GM12878 (cell line): ENCODE data around the gene GINS2.

ENCODE experiments used
- PAX8 ChIP-seq: fragments of 450-650 bp; IDR thresholded peaks from 2 replicates; pipeline ENCODE4 v1.6.1; 2017; ENCODE audit warnings: mild to moderate bottlenecking, moderate library complexity
- POLR2A ChIP-seq: IDR thresholded peaks from 2 replicates; pipeline ENCODE4 v1.6.1; 2011; ENCODE audit warnings: low read depth, mild to moderate bottlenecking, low read length
- REST ChIP-seq: IDR thresholded peaks from 2 replicates; pipeline ENCODE4 v1.6.1; 2012; ENCODE audit warnings: mild to moderate bottlenecking, low read depth, low read length
- ZNF274 ChIP-seq: IDR thresholded peaks from one replicate; pipeline ENCODE4 v1.8.0; 2011; ENCODE audit not compliant: insufficient read length, insufficient read depth
- TF ChIP-seq, protein P1 (sequence below): fragments of 150-350 bp; IDR thresholded peaks from 2 replicates; pipeline ENCODE4 v1.6.1; 2016; ENCODE audit warnings: low read depth, low read length
- TF ChIP-seq, protein P2 (sequence below), 3 experiments: IDR thresholded peaks in 2 of 3; conservative IDR thresholded peaks in 1 of 3; 2 replicates each; pipeline ENCODE4 v1.5.1; 2011; ENCODE audit warnings: low read depth in 3 of 3, low read length in 3 of 3, mild to moderate bottlenecking in 3 of 3, control low read depth in 2 of 3, moderate library complexity in 2 of 3, inconsistent platforms in 1 of 3, mixed read lengths in 1 of 3; ENCODE audit not compliant: control insufficient read depth in 2 of 3, insufficient read depth in 1 of 3; ENCODE audit errors: extremely low read depth in 1 of 3

DNA sequence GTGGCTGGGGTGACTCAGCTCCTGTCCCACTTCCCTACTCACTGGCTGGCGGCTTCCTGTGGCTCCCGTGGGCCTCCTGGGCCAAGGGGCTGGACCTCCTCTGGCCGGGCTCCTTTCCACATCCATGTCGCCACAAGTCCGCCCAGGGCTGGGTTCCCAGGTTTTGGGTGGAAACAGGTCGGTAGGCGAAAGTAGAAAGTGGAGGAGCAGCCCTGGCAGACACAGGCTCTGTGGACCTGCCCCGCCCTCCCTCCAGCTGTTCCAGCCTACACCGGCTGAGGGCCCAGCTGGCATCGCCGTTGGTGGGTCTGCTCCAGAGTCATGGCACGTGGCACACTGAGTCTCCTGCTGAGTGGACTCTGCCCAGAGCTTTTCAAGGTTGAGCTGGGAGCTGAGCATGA is 47.0 kb downstream of the GINS2 start:
- TF ChIP-seq, protein P1, sequence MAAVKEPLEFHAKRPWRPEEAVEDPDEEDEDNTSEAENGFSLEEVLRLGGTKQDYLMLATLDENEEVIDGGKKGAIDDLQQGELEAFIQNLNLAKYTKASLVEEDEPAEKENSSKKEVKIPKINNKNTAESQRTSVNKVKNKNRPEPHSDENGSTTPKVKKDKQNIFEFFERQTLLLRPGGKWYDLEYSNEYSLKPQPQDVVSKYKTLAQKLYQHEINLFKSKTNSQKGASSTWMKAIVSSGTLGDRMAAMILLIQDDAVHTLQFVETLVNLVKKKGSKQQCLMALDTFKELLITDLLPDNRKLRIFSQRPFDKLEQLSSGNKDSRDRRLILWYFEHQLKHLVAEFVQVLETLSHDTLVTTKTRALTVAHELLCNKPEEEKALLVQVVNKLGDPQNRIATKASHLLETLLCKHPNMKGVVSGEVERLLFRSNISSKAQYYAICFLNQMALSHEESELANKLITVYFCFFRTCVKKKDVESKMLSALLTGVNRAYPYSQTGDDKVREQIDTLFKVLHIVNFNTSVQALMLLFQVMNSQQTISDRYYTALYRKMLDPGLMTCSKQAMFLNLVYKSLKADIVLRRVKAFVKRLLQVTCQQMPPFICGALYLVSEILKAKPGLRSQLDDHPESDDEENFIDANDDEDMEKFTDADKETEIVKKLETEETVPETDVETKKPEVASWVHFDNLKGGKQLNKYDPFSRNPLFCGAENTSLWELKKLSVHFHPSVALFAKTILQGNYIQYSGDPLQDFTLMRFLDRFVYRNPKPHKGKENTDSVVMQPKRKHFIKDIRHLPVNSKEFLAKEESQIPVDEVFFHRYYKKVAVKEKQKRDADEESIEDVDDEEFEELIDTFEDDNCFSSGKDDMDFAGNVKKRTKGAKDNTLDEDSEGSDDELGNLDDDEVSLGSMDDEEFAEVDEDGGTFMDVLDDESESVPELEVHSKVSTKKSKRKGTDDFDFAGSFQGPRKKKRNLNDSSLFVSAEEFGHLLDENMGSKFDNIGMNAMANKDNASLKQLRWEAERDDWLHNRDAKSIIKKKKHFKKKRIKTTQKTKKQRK: no peak
- no peak for TF ChIP-seq ZNF274
- TF ChIP-seq REST: no peak
- no peak for TF ChIP-seq POLR2A
- TF ChIP-seq, protein P2, sequence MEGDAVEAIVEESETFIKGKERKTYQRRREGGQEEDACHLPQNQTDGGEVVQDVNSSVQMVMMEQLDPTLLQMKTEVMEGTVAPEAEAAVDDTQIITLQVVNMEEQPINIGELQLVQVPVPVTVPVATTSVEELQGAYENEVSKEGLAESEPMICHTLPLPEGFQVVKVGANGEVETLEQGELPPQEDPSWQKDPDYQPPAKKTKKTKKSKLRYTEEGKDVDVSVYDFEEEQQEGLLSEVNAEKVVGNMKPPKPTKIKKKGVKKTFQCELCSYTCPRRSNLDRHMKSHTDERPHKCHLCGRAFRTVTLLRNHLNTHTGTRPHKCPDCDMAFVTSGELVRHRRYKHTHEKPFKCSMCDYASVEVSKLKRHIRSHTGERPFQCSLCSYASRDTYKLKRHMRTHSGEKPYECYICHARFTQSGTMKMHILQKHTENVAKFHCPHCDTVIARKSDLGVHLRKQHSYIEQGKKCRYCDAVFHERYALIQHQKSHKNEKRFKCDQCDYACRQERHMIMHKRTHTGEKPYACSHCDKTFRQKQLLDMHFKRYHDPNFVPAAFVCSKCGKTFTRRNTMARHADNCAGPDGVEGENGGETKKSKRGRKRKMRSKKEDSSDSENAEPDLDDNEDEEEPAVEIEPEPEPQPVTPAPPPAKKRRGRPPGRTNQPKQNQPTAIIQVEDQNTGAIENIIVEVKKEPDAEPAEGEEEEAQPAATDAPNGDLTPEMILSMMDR (IDR thresholded peaks at IDR 0.05 in 2 of 3, conservative IDR thresholded peaks at IDR 0.05 in 1 of 3; ENCODE audit: control insufficient read depth in 2 of 3, extremely low read depth in 1 of 3, insufficient read depth in 1 of 3, low read depth in 3 of 3, low read length in 3 of 3): no peak
- TF ChIP-seq PAX8: no peak
